HUES64 (cell line): Measurements from ENCODE around the gene JAG1.

Experiments used
- H3K27ac ChIP-seq: 2 replicates; pipeline ENCODE4 v1.7.0; 2013; ENCODE audit warnings: low read depth, low read length, inconsistent platforms
- H3K27me3 ChIP-seq: 2 replicates; pipeline ENCODE4 v1.6.1; 2013; ENCODE audit warnings: mild to moderate bottlenecking, low read length; ENCODE audit not compliant: insufficient read depth
- H3K36me3 ChIP-seq: 2 replicates; pipeline ENCODE4 v1.6.1; 2013; ENCODE audit warnings: mild to moderate bottlenecking, low read length; ENCODE audit not compliant: insufficient read depth
- H3K4me1 ChIP-seq: 2 replicates; pipeline ENCODE4 v1.6.1; 2013; ENCODE audit warnings: mild to moderate bottlenecking, low read length, moderate library complexity; ENCODE audit not compliant: insufficient read depth
- H3K4me3 ChIP-seq: 2 replicates; pipeline ENCODE4 v1.5.1; 2013; ENCODE audit warnings: mild to moderate bottlenecking, low read length, moderate library complexity
- H3K9ac ChIP-seq: 2 replicates; pipeline ENCODE4 v1.6.1; 2013; ENCODE audit warnings: mild to moderate bottlenecking, low read depth, low read length
- H3K9me3 ChIP-seq: 2 replicates; pipeline ENCODE4 v1.6.1; 2013; ENCODE audit warnings: low read depth, low read length; ENCODE audit not compliant: insufficient read depth
- WGBS: fragments of 150-250, 120-280 bp; methylation state at CpG from one replicate; pipeline ENCODE4 v1.1.7; 2013; ENCODE audit warnings: missing lambda C conversion rate; 5-methylcytosine and 5-hydroxymethylcytosine counted together

Gene JAG1

DNA sequence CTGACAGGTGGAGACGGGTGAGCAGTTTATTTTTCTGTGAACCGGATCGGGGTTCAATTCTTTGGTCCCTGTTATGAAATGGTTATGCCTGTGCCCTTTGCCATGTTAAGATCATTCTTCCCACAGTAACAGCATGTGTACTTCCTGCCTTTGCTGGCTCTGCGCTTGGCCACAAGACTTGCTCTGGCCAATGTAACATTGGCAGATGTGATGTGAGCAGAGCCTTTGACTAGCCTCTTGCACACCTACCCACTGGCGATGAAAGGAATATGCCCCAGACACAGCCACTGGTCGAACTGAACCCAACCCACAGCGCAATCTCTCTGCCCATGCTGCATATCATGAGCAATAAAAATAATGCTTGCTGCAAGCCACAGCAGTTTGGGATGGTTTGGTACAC, 31.9 kb downstream of the JAG1 start:
- Histone ChIP-seq H3K4me1 (peaks cover 36% of the 10 kb centered on the region), H3K27me3 (no peaks in the 10 kb centered on the region), H3K4me3 (no peak overlapping the region), H3K9me3 (no peaks in the 10 kb centered on the region), H3K9ac (no peak overlapping the region), H3K27ac (no peak overlapping the region), H3K36me3 (peaks cover 93% of the 10 kb centered on the region)
- WGBS: 97% methylated on average over 6 of the region's 7 CpGs

DNA sequence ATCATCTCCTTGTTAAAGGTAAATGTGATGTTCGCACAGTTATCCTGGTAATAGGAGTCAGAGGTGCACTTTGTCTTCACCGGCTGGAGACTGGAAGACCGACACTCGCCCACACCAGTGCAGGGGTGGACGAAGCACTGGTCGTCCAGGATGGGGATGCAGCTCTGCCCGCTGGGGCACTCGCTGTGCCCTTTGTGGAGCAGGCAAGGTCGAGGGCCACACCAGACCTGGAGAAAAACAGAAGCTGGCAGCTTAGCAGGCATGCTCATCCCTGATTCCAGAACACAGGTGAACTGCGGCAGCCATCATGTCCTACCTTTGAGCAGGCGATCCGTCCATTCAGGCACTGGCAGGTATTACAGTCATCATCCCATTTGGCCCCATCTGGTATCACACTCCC, 32.3 kb downstream of the JAG1 start:
- Histone ChIP-seq H3K4me3 (no peak overlapping the region), H3K9ac (no peak overlapping the region), H3K27ac (no peak overlapping the region), H3K27me3 (no peaks in the 10 kb centered on the region), H3K36me3 (peaks cover 93% of the 10 kb centered on the region), H3K4me1 (peaks cover 40% of the 10 kb centered on the region), H3K9me3 (no peaks in the 10 kb centered on the region)
- WGBS: 96% methylated on average over 12 of the region's 12 CpGs

DNA sequence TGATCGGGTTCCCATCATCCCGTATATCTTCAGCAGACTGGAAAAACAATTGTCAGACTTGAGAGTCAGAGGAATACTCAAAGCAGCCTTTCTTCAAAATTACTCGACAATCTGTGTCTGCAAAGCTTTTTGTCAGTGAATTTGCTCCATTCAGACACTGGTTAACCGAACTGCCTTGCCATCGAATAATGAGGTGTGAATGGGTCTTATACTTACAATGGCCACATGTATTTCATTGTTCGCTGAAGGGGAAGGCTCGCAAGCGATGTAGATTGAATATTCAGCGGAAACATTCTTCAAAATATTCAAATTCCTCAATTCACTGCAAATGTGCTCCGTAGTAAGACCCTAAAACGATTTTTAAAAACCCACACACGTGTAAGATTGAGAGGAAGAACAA, 32.9 kb downstream of the JAG1 start:
- no peak overlapping the region for H3K27ac ChIP-seq
- 85% methylated on average over 12 of the region's 12 CpGs for WGBS
- H3K36me3 ChIP-seq: peaks cover 91% of the 10 kb centered on the region
- H3K4me1 ChIP-seq: peaks cover 45% of the 10 kb centered on the region
- no peaks in the 10 kb centered on the region for H3K27me3 ChIP-seq
- H3K9me3 ChIP-seq: no peaks in the 10 kb centered on the region
- H3K9ac ChIP-seq: no peak overlapping the region
- no peak overlapping the region for H3K4me3 ChIP-seq

DNA sequence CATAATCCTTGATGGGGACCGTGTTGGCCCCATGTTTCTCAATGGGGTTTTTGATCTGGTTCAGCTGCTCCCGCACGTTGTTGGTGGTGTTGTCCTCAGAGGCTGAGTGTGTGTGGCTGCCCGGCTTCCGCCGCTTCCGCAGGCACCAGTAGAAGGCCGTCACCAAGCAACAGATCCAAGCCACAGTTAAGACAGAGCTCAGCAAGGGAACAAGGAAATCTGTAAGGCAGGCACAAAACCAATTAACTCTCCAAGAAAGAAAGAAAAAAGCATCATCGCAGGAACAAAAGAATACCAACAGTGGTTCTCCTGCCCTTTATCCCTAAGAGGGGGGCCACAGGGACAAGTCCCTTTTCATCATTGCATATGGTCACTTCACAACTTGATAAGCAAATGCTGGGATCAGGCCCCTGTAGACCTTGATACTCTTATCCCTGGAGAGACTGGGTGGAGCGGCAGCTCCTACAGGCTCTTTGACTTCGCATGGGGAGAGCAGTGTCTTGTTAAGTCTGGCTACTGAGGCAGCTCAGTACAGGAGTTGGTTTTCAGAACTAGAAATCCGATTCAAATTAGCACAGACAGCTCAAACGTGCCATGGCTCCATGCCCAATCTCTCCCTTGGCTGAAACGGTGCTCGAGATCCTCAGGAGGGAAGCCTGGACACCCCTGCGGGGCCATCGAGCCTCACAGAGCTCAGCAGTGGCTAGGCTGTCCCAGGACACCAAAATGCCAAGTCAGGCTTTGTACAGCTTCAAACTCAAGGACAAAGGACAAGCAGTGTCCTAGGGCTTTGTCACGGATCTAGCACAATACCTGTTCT, 33.9 kb downstream of the JAG1 start:
- WGBS: 86% methylated on average over 18 of the region's 18 CpGs
- Histone ChIP-seq H3K9ac (no peak overlapping the region), H3K27ac (peak overlapping the region; percentile 28; the same call in 1 of the 2 replicates), H3K9me3 (no peaks in the 10 kb centered on the region), H3K36me3 (peaks cover 81% of the 10 kb centered on the region), H3K4me1 (peaks cover 50% of the 10 kb centered on the region), H3K4me3 (no peak overlapping the region), H3K27me3 (no peaks in the 10 kb centered on the region)

DNA sequence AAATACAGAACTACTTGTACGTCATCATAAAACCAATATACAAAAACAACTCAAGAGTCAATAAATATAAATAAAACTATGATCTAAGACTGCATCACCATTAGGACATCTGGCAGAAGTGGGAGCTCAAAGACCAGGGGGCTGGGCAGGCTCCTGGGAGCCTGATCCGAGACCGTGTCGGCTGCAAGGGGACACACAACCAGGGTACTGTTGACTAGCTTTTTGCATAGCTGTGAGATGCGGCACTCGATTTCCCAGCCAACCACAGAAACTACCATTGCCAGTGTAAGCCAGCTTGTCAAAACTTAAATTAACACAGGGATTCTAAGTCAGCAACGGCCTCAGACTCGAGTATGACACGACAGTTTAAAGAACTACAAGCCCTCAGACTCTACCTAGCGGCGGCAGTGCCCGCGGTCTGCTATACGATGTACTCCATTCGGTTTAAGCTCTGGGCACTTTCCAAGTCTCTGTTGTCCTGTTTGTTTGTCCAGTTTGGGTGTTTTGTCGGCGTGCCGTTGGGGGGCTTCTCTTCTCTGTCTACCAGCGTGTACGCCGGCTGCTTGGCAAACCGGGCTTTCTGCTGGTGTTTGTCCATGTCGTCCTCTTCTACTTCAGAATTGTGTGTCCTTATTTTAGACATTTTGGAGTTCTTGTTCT, 34.6 kb downstream of the JAG1 start:
- peaks cover 54% of the 10 kb centered on the region for H3K4me1 ChIP-seq
- H3K27ac ChIP-seq: peak overlapping the region; percentile 28; the same call in 1 of the 2 replicates
- no peak overlapping the region for H3K9ac ChIP-seq
- peaks cover 74% of the 10 kb centered on the region for H3K36me3 ChIP-seq
- H3K27me3 ChIP-seq: no peaks in the 10 kb centered on the region
- no peaks in the 10 kb centered on the region for H3K9me3 ChIP-seq
- H3K4me3 ChIP-seq: no peak overlapping the region
- 90% methylated on average over 23 of the region's 23 CpGs for WGBS

DNA sequence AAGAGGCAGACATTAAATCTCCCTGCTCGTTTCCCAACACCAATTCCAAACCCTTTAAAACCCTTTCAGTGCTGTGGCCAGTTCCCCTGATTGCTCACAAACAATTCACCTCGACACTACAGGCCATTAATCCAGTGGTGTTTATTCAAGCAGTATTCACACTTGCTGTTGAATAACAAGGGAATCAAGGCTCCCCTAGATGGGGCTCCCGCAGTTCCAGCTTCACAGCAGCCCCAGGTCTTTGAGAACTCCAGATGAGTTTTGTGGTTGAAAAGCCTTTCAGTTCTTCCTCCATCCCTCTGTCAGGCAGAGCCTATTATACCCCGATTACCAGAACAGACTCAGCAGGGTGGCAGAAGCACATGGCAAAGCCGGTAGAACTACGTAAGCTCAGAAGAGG, 36.2 kb downstream of the JAG1 start:
- H3K36me3 ChIP-seq: peaks cover 57% of the 10 kb centered on the region
- WGBS: 5% methylated on average over 6 of the region's 6 CpGs
- peak overlapping the region; percentile 15; the same call in 1 of the 2 replicates for H3K4me3 ChIP-seq
- H3K27ac ChIP-seq: peak overlapping the region; percentile 80
- no peaks in the 10 kb centered on the region for H3K27me3 ChIP-seq
- H3K9me3 ChIP-seq: no peaks in the 10 kb centered on the region
- peaks cover 70% of the 10 kb centered on the region for H3K4me1 ChIP-seq
- H3K9ac ChIP-seq: no peak overlapping the region

DNA sequence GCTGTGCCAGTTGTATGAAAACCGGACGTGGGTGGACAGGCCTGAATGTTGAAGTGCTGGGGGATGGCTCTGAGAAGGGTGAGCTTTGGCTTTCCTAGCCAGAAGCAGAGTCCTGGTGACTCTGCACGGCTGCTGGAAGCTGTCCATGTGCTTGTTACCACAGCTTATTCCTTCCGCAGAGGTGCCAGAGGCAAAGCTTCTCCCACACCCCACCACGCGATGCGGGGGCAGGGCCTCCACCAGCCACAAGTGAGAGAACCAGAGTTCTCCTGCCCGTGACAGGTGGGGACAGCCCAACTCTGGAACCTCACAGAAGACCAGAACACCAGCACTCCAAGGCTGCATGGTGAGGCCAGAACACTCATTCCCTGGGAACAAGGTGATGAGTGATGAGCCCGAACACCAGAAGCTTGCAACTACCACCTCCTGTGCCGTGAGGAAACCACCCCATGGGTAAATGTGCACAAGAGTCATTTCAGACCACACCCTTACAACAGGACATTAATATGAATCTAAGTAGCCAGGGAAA, 36.7 kb downstream of the JAG1 start:
- Histone ChIP-seq H3K4me3 (peak overlapping the region; percentile 15; the same call in 1 of the 2 replicates), H3K27me3 (no peaks in the 10 kb centered on the region), H3K9me3 (no peaks in the 10 kb centered on the region), H3K36me3 (peaks cover 53% of the 10 kb centered on the region), H3K9ac (no peak overlapping the region), H3K4me1 (peaks cover 75% of the 10 kb centered on the region), H3K27ac (peak overlapping the region; percentile 80)
- 67% methylated on average over 10 of the region's 10 CpGs for WGBS

DNA sequence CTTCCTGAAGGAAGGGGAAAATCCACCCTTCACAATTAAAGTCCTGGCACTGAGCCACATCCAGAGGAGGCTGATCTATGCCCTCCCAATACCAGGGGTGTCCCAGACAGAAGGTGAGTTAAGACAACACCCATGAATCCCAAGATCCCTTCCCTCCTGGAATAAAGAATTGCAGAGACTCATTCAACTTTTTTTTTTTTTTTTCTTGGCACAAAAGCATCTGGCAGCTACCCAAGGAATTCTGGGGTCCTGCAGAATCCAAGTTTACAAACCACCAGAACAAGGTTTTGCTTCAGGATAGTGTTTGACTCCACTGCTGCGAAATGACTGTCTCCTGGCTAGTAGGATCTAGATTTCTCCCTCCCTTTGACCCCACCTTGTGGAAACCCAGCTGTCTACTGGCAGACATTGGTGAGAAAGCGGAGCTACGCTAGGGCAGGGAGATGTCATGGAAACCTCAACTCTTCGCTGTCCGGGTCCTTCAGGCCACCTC, 37.4 kb downstream of the JAG1 start:
- no peak overlapping the region for H3K9ac ChIP-seq
- 97% methylated on average over 5 of the region's 5 CpGs for WGBS
- no peaks in the 10 kb centered on the region for H3K27me3 ChIP-seq
- H3K27ac ChIP-seq: no peak overlapping the region
- H3K4me1 ChIP-seq: peaks cover 82% of the 10 kb centered on the region
- H3K9me3 ChIP-seq: no peaks in the 10 kb centered on the region
- peaks cover 46% of the 10 kb centered on the region for H3K36me3 ChIP-seq
- H3K4me3 ChIP-seq: no peak overlapping the region

DNA sequence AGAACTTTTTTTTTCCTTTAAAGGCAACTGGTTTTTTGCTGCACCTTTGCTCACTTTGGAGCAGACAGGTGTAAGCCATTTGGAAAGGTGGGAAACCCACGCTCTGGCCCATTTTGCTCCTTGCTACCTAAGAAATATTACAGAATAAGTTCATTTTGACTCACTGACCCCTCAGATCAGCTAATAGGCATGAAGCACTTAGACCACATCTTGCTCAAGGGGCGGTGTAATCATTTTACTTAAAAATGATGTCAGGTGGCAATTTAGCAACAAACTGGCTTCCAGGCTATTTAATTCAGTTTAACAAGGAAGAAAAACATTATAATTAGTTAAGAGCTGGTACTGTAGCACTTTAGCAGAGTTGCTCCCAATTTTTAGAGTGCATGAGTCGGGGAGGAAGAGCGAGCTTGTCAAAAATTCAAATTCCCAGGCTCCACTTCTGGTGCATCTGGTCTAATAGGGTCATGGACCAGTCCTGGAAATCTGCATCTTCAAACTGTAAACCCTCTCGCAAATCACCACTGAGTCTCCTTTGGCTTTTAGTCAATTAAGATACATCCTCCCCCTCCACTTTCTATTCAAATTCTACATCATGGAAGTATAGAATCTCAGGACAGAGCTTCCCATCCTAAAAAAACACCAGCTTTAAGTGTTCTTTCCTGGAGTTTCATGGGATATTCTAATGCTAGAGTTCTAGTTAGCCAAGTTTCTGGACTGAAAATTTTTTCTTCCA, 38.2 kb downstream of the JAG1 start:
- Histone ChIP-seq H3K27ac (no peak overlapping the region), H3K36me3 (peaks cover 38% of the 10 kb centered on the region), H3K27me3 (no peaks in the 10 kb centered on the region), H3K4me1 (peaks cover 87% of the 10 kb centered on the region), H3K9me3 (no peaks in the 10 kb centered on the region), H3K9ac (no peak overlapping the region), H3K4me3 (no peak overlapping the region)
- WGBS: 98% methylated on average over 5 of the region's 5 CpGs

DNA sequence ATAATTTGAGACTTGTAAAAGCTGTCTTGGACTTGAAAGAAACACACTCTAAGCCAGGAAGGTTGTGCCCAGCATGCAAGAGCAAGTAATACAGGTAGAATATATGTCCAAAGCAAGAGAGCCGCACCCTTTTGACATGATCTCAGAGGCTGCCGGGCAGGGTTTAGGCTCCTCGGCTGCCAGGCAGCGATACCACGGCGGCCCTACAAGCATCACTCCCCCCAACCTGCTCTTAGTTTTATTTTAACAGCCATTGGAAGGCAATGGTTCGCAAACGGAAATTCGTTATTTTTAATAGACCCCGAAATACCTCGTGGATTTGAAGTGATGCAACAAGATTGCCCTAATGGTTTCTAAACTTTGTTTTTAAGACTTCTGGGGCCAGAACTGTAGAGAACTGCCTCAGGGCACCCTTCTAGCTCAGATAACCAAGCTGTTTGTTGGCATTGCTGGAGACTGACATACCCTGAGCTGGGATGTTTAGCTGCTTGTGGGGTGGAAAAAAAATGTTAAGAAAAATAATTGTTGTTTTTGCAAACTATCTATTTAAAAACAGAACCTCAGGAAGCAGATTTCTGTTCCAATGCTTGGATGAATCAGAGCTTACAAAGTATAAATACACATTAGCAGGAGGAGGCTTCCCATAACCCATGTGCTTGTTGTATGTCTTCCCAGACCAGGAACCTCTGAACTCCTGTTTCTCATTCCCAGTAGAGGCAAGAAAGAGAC, 39.0 kb downstream of the JAG1 start:
- H3K36me3 ChIP-seq: peaks cover 30% of the 10 kb centered on the region
- H3K9me3 ChIP-seq: no peaks in the 10 kb centered on the region
- WGBS: 93% methylated on average over 11 of the region's 11 CpGs
- H3K9ac ChIP-seq: no peak overlapping the region
- H3K27ac ChIP-seq: no peak overlapping the region
- H3K4me3 ChIP-seq: no peak overlapping the region
- H3K4me1 ChIP-seq: peaks cover 88% of the 10 kb centered on the region
- no peaks in the 10 kb centered on the region for H3K27me3 ChIP-seq
